ENCODE measurements around the gene TMEM196. TPM values are rescaled to one million over a fixed set of nuclear protein-coding genes. Genes with fewer than 3 reads are reported as not detected.

Gene TMEM196
- total RNA-seq, 1 donor from 2014 or later, result not detected

DNA sequence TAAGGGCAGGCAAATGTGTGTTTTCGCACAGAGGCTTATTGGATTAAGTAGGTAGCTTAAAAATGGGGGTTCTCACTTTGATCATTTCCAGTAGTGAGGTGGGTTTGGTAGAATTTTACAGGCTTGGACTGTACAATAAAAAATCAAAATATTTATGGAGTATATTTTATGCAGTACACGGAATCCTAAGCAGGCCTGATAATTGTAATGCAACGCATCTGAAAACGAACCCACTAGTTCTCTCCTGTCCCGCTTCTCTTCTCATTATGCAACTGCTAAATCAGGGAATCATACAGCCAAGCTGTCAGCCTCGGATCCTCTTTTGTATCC lies 64.2 kb downstream of the TMEM196 start:
- Mint-ChIP-seq H3K4me1 (ENCODE audit: unreplicated experiment) (peaks cover 32% of the 10 kb centered on the region), H3K36me3 (ENCODE audit: unreplicated experiment) (no peaks in the 10 kb centered on the region), H3K4me3 (ENCODE audit: unreplicated experiment) (peak overlapping the region; percentile 90), H3K27ac (ENCODE audit: unreplicated experiment) (peak overlapping the region; percentile 84), H3K27me3 (ENCODE audit: unreplicated experiment) (peaks cover 24% of the 10 kb centered on the region), H3K9me3 (ENCODE audit: unreplicated experiment) (no peaks in the 10 kb centered on the region)
- DNase-seq (ENCODE audit: extremely low spot score, unreplicated experiment), result no peak
- peak; percentile 1 for TF ChIP-seq CTCF (IDR thresholded peaks at IDR 0.05)

DNA sequence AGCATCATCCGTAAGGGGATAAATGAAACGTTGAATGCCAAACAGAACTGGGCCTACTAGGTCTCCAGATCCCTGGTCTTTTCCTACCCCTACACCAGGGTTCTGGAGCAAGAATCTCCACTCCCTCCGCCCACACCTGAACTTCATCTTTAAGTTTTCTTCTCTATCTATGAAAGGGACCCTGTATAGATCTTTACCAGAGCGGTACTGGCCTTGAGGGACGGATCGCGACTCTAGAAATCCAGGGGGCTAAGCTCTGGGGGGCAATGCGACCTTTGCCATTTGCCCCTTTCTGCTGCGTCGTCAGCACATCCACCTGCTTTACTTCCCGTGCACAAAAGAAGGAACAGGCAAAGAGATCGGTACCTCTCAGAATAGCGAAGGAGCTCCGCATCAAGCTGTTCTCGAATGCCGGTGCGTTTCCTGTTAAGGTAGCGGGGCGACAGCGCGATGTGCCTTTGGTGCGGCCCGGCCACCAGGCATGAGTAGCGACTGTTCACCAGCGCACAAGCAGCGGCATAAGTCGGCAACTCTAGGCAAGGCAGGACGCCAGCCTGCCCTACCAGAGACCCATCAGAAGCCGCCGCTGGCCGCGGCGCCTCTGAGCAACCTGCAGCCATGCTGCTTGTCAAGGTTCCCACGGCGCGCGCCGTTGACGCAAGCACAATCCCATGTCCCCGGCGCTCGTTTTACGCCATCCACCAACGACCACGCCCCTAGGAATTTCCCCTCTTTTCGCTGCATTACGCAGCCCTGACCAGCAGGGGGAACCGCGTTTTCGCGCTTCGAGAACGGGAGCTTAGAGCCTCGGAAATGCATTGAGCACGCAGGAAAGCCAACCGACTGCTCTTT lies 64.8 kb downstream of the TMEM196 start, which contains the start of gene POLR1F:
Gene POLR1F (minus strand): TSS at position 641 of the 852 bp plus-strand sequence. CDS start 21 bp downstream, at position 620.
- Mint-ChIP-seq H3K36me3 (ENCODE audit: unreplicated experiment) (peaks cover 3% of the 10 kb centered on the region), H3K4me1 (ENCODE audit: unreplicated experiment) (peaks cover 32% of the 10 kb centered on the region), H3K9me3 (ENCODE audit: unreplicated experiment) (no peaks in the 10 kb centered on the region), H3K27me3 (ENCODE audit: unreplicated experiment) (peaks cover 22% of the 10 kb centered on the region), H3K27ac (ENCODE audit: unreplicated experiment) (peak within 1 kb of the TSS; percentile 84), H3K4me3 (ENCODE audit: unreplicated experiment) (peak within 1 kb of the TSS; percentile 90)
- TF ChIP-seq CTCF (IDR thresholded peaks at IDR 0.05), result peak; percentile 88
- peak; percentile 97 for DNase-seq (ENCODE audit: extremely low spot score, unreplicated experiment)

DNA sequence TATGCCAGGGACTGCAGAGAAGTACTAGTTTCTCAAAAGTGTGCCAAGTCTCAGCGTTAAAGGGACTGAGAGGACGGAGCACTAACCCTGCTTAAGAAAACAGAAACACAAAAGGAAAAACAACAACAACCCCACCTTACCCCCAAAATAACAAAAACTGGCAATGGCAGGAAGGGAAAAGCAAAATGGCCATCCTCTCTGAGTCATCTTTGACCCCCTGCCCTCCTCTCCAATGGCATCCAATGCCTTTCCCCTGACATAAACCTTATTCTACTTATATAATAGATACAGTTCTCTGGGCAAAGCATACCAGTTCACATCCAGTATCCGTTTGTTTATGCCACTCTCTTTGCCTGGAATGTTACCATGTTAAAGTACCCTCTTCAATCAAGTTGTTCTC lies 66.2 kb downstream of the TMEM196 start:
- TF ChIP-seq CTCF (IDR thresholded peaks at IDR 0.05), result no peak
- Mint-ChIP-seq H3K4me1 (ENCODE audit: unreplicated experiment) (peaks cover 32% of the 10 kb centered on the region), H3K27me3 (ENCODE audit: unreplicated experiment) (peaks cover 19% of the 10 kb centered on the region), H3K27ac (ENCODE audit: unreplicated experiment) (no peak overlapping the region), H3K4me3 (ENCODE audit: unreplicated experiment) (peak overlapping the region; percentile 18), H3K9me3 (ENCODE audit: unreplicated experiment) (peaks cover 9% of the 10 kb centered on the region), H3K36me3 (ENCODE audit: unreplicated experiment) (peaks cover 13% of the 10 kb centered on the region)
- DNase-seq (ENCODE audit: extremely low spot score, unreplicated experiment), result no peak

GRCh38 chr7:19705663-19706062 lies 67.8 kb downstream of the TMEM196 start:
- H3K9me3 Mint-ChIP-seq (ENCODE audit: unreplicated experiment), result peaks cover 12% of the 10 kb centered on the region
- H3K4me1 Mint-ChIP-seq (ENCODE audit: unreplicated experiment), result peaks cover 32% of the 10 kb centered on the region
- no peak overlapping the region for H3K27ac Mint-ChIP-seq (ENCODE audit: unreplicated experiment)
- no peak overlapping the region for H3K4me3 Mint-ChIP-seq (ENCODE audit: unreplicated experiment)
- H3K36me3 Mint-ChIP-seq (ENCODE audit: unreplicated experiment), result peaks cover 24% of the 10 kb centered on the region
- TF ChIP-seq CTCF (IDR thresholded peaks at IDR 0.05), result no peak
- DNase-seq (ENCODE audit: extremely low spot score, unreplicated experiment), result no peak
- peaks cover 7% of the 10 kb centered on the region for H3K27me3 Mint-ChIP-seq (ENCODE audit: unreplicated experiment)

GRCh38 chr7:19701471-19701870 lies 71.9 kb downstream of the TMEM196 start:
- DNase-seq (ENCODE audit: extremely low spot score, unreplicated experiment), result no peak
- Mint-ChIP-seq H3K9me3 (ENCODE audit: unreplicated experiment) (peaks cover 12% of the 10 kb centered on the region), H3K36me3 (ENCODE audit: unreplicated experiment) (peaks cover 44% of the 10 kb centered on the region), H3K27ac (ENCODE audit: unreplicated experiment) (no peak overlapping the region), H3K27me3 (ENCODE audit: unreplicated experiment) (no peaks in the 10 kb centered on the region), H3K4me1 (ENCODE audit: unreplicated experiment) (peaks cover 9% of the 10 kb centered on the region), H3K4me3 (ENCODE audit: unreplicated experiment) (no peak overlapping the region)
- TF ChIP-seq CTCF (IDR thresholded peaks at IDR 0.05), result no peak

Data from osteocyte (in vitro differentiated cells).